Measurements from ENCODE around the gene MRPL58.
"Not testable (repeated sequence)": the region's sequence is repeated elsewhere in the genome, so short reads cannot be mapped to it uniquely, and the experiment has no call there.

Gene MRPL58

GRCh38 chr17:75019710-75020109 is 7.2 kb downstream of the MRPL58 start:
- no peak for DNase-seq

- no peak for DNase-seq
Observed at GRCh38 chr17:75020331-75021110, 8.1 kb downstream of the MRPL58 start.

GRCh38 chr17:75024686-75025397 is 12.4 kb downstream of the MRPL58 start:
- no peak for DNase-seq

- not testable (repeated sequence) for DNase-seq
Observed at GRCh38 chr17:75025398-75025734, 12.9 kb downstream of the MRPL58 start.

GRCh38 chr17:75026650-75027049 is 14.2 kb downstream of the MRPL58 start:
- DNase-seq, result not testable (repeated sequence)

- no peak for DNase-seq
Observed at GRCh38 chr17:75030161-75030560, 17.7 kb downstream of the MRPL58 start.

GRCh38 chr17:75031972-75032719 is 19.7 kb downstream of the MRPL58 start:
- DNase-seq, result peak; percentile 81

GRCh38 chr17:75032720-75033280 is 20.3 kb downstream of the MRPL58 start:
- DNase-seq, result no peak

- DNase-seq, result peak; percentile 94
Observed at GRCh38 chr17:75033346-75034235, 21.1 kb downstream of the MRPL58 start.

- peak; percentile 92 for DNase-seq
Observed at GRCh38 chr17:75034236-75034908, 21.9 kb downstream of the MRPL58 start.

- DNase-seq, result peak; percentile 91
Observed at GRCh38 chr17:75036643-75037268, 24.3 kb downstream of the MRPL58 start.

- DNase-seq, result no peak
Observed at GRCh38 chr17:75039238-75039637, 26.8 kb downstream of the MRPL58 start.

- DNase-seq, result no peak
Observed at GRCh38 chr17:75041656-75042280, 29.3 kb downstream of the MRPL58 start.

GRCh38 chr17:75043789-75044188 is 31.3 kb downstream of the MRPL58 start:
- not testable (repeated sequence) for DNase-seq

GRCh38 chr17:75044716-75045115 is 32.2 kb downstream of the MRPL58 start:
- no peak for DNase-seq

- not testable (repeated sequence) for DNase-seq
Observed at GRCh38 chr17:75045946-75046406, 33.5 kb downstream of the MRPL58 start.

- DNase-seq, result peak; percentile 98
Observed at GRCh38 chr17:75046407-75047289, 34.2 kb downstream of the MRPL58 start, which contains the start of the genes ATP5PD and KCTD2. Gene ATP5PD (minus strand): TSS chr17:75046969. CDS start chr17:75042650, 4,319 bp downstream. Gene KCTD2 (plus strand): TSS chr17:75047225. CDS start chr17:75047251, 26 bp downstream.

GRCh38 chr17:75047398-75048098 is 35.1 kb downstream of the MRPL58 start:
- no peak for DNase-seq

Data from NCI-H1436 (cell line).